Iris pigment epithelial cell (primary cell): ENCODE results near the gene PTTG1IP2.
"Not testable (repeated sequence)": the region's sequence is repeated elsewhere in the genome, so short reads cannot be mapped to it uniquely, and the experiment has no call there.

ENCODE experiments used
- DNase-seq: peaks from one replicate; pipeline ENCODE4 v3.0.0-alpha.2; 2011; ENCODE audit warnings: low read depth

The PTTG1IP2 gene

GRCh38 chr7:90469554-90469953, at the start of gene PTTG1IP2:
Gene PTTG1IP2 (plus strand): TSS chr7:90469639. CDS start chr7:90469787, 148 bp downstream.
- DNase-seq = no peak

- DNase-seq = no peak
Observed at GRCh38 chr7:90421651-90422050, 47.8 kb upstream of the PTTG1IP2 start.

- no peak for DNase-seq
Observed at GRCh38 chr7:90424720-90425119, 44.7 kb upstream of the PTTG1IP2 start.

- DNase-seq = peak; percentile 33
Observed at GRCh38 chr7:90425376-90425775, 44.1 kb upstream of the PTTG1IP2 start.

- DNase-seq = peak; percentile 18
Observed at GRCh38 chr7:90430614-90431460, 38.6 kb upstream of the PTTG1IP2 start.

- DNase-seq = no peak
Observed at GRCh38 chr7:90432752-90433151, 36.7 kb upstream of the PTTG1IP2 start.

- DNase-seq = no peak
Observed at GRCh38 chr7:90433221-90433620, 36.2 kb upstream of the PTTG1IP2 start.

- no peak for DNase-seq
Observed at GRCh38 chr7:90445633-90446032, 23.8 kb upstream of the PTTG1IP2 start.

GRCh38 chr7:90446137-90446899, 23.1 kb upstream of the PTTG1IP2 start:
- DNase-seq = peak; percentile 17

GRCh38 chr7:90453259-90453891, 16.1 kb upstream of the PTTG1IP2 start:
- no peak for DNase-seq

GRCh38 chr7:90453931-90454330, 15.5 kb upstream of the PTTG1IP2 start:
- DNase-seq = no peak

- peak; percentile 48 for DNase-seq
Observed at GRCh38 chr7:90455163-90456030, 14.0 kb upstream of the PTTG1IP2 start.

- no peak for DNase-seq
Observed at GRCh38 chr7:90458104-90458503, 11.3 kb upstream of the PTTG1IP2 start.

- DNase-seq = no peak
Observed at GRCh38 chr7:90459888-90460287, 9.6 kb upstream of the PTTG1IP2 start.

- DNase-seq = peak; percentile 25
Observed at GRCh38 chr7:90461219-90461618, 8.2 kb upstream of the PTTG1IP2 start.

- not testable (repeated sequence) for DNase-seq
Observed at GRCh38 chr7:90463151-90463628, 6.2 kb upstream of the PTTG1IP2 start.

GRCh38 chr7:90465816-90466215, 3.6 kb upstream of the PTTG1IP2 start:
- no peak for DNase-seq

GRCh38 chr7:90472805-90473540, 3.5 kb downstream of the PTTG1IP2 start:
- DNase-seq = no peak

GRCh38 chr7:90473814-90474213, 4.4 kb downstream of the PTTG1IP2 start:
- DNase-seq = peak; percentile 56

GRCh38 chr7:90474284-90475210, 5.1 kb downstream of the PTTG1IP2 start:
- peak; percentile 91 for DNase-seq
